HL-60 (cell line): ENCODE results near the gene PTCD1.
A peak's percentile ranks its signal among the peaks of the same experiment; 100 is the strongest.

Experiments
- DNase-seq, 2 experiments: peaks; one replicate each; pipeline ENCODE4 v3.0.0-alpha.2; 2010 to 2020; ENCODE audit warnings: low read depth in 1 of 2, low spot score in 1 of 2
- H3K27ac ChIP-seq: fragments of 250-450 bp; sonication (Bioruptor Pico); replicated peaks from 2 replicates; pipeline ENCODE4 v1.5.1; 2020; ENCODE audit warnings: mild to moderate bottlenecking, moderate library complexity
- H3K27me3 ChIP-seq: fragments of 250-450 bp; sonication (Bioruptor Pico); 2 replicates; pipeline ENCODE4 v1.5.1; 2021; ENCODE audit warnings: mild to moderate bottlenecking, moderate library complexity; ENCODE audit not compliant: insufficient read depth, poor library complexity, severe bottlenecking
- H3K4me3 ChIP-seq: replicated peaks from 2 replicates; pipeline ENCODE4 v1.5.1; 2011; ENCODE audit warnings: mild to moderate bottlenecking, control low read depth, low read length; ENCODE audit not compliant: insufficient read depth
- GABPA ChIP-seq: IDR thresholded peaks from 2 replicates; pipeline ENCODE4 v1.6.1; 2012; ENCODE audit warnings: low read depth
- POLR2AphosphoS5 ChIP-seq: IDR thresholded peaks from 2 replicates; pipeline ENCODE4 v1.6.1; 2012; ENCODE audit warnings: low read depth
- SPI1 ChIP-seq: IDR thresholded peaks from 2 replicates; pipeline ENCODE4 v1.6.1; 2012; ENCODE audit warnings: low read depth, mild to moderate bottlenecking, borderline replicate concordance
- TF ChIP-seq, protein P1 (sequence below): IDR thresholded peaks from one replicate; pipeline ENCODE4 v1.5.1; 2011; ENCODE audit warnings: low read length, control low read depth, inconsistent platforms; ENCODE audit not compliant: insufficient read depth
- TF ChIP-seq, protein P2 (sequence below): IDR thresholded peaks from 2 replicates; pipeline ENCODE4 v1.6.1; 2012; ENCODE audit warnings: low read depth; ENCODE audit not compliant: insufficient replicate concordance

PTCD1 gene

DNA sequence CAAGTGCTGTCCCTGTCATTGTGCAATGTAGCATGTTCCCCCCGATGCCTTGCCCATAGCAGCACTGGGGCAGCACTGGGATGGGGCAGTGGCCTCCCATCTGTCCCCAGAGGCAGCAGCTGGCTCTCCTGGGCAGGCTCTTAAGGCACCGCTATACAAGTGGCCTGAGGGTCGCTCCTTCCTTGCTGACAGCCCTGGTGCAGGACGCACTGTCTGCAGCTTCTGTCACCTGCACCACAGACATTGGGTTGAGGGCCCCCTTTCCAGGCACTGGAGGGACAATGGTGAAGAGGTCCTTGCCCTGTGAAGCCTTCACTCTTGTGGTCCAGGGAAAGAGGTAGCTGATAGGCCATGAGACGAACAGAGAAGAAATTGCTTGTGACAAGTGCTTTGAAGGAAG is 10.7 kb upstream of the PTCD1 start:
- Histone ChIP-seq H3K4me3 (no peak overlapping the region), H3K27ac (no peak overlapping the region), H3K27me3 (no peaks in the 10 kb centered on the region)
- TF ChIP-seq, protein P1, sequence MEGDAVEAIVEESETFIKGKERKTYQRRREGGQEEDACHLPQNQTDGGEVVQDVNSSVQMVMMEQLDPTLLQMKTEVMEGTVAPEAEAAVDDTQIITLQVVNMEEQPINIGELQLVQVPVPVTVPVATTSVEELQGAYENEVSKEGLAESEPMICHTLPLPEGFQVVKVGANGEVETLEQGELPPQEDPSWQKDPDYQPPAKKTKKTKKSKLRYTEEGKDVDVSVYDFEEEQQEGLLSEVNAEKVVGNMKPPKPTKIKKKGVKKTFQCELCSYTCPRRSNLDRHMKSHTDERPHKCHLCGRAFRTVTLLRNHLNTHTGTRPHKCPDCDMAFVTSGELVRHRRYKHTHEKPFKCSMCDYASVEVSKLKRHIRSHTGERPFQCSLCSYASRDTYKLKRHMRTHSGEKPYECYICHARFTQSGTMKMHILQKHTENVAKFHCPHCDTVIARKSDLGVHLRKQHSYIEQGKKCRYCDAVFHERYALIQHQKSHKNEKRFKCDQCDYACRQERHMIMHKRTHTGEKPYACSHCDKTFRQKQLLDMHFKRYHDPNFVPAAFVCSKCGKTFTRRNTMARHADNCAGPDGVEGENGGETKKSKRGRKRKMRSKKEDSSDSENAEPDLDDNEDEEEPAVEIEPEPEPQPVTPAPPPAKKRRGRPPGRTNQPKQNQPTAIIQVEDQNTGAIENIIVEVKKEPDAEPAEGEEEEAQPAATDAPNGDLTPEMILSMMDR, result no peak
- TF ChIP-seq SPI1 (no peak), GABPA (no peak), POLR2AphosphoS5 (no peak)
- TF ChIP-seq, protein P2, sequence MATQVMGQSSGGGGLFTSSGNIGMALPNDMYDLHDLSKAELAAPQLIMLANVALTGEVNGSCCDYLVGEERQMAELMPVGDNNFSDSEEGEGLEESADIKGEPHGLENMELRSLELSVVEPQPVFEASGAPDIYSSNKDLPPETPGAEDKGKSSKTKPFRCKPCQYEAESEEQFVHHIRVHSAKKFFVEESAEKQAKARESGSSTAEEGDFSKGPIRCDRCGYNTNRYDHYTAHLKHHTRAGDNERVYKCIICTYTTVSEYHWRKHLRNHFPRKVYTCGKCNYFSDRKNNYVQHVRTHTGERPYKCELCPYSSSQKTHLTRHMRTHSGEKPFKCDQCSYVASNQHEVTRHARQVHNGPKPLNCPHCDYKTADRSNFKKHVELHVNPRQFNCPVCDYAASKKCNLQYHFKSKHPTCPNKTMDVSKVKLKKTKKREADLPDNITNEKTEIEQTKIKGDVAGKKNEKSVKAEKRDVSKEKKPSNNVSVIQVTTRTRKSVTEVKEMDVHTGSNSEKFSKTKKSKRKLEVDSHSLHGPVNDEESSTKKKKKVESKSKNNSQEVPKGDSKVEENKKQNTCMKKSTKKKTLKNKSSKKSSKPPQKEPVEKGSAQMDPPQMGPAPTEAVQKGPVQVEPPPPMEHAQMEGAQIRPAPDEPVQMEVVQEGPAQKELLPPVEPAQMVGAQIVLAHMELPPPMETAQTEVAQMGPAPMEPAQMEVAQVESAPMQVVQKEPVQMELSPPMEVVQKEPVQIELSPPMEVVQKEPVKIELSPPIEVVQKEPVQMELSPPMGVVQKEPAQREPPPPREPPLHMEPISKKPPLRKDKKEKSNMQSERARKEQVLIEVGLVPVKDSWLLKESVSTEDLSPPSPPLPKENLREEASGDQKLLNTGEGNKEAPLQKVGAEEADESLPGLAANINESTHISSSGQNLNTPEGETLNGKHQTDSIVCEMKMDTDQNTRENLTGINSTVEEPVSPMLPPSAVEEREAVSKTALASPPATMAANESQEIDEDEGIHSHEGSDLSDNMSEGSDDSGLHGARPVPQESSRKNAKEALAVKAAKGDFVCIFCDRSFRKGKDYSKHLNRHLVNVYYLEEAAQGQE, result no peak
- no peak for DNase-seq

DNA sequence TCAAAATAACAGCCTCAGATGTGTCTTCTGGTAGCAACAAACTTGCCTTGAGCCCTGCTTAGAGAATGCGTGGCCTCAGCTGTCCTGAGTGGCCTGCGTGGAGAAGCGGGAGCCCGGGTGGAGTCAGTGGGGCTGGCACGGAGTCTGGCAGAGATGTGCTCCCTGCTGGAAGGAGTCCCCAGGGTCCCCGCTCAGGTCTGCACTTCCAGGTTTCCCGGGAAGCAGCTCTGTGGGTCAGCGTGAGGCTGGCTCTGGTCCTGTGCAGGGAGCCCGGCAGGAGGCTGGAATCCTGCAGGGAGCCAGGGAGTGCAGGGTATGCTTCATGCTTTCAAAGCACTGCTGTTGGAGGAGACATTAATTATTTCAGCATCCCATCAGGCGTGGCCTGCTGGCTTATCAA is 10.3 kb upstream of the PTCD1 start:
- no peak overlapping the region for H3K27ac ChIP-seq
- no peak for TF ChIP-seq POLR2AphosphoS5
- TF ChIP-seq SPI1, result no peak
- TF ChIP-seq, protein P1, result no peak
- TF ChIP-seq GABPA, result no peak
- TF ChIP-seq, protein P2, result no peak
- DNase-seq, result no peak
- H3K4me3 ChIP-seq, result no peak overlapping the region
- H3K27me3 ChIP-seq, result no peaks in the 10 kb centered on the region

DNA sequence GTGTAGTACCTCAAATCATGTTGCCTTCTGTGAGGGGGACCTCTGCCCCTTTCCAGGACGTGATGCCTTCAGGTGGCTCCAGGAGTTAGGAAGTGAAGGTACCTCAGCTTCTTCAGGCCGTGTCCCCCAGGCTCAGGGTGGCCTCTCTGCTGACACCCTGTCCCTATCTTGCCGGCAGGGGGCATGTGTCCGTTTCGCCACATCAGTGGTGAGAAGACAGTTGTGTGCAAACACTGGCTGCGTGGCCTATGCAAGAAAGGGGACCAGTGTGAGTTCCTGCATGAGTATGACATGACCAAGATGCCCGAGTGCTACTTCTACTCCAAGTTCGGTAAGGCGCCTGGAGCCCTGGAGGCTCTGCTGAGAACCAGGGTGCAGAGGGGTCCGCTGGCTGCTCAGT is 9.3 kb upstream of the PTCD1 start:
- Histone ChIP-seq H3K27me3 (no peaks in the 10 kb centered on the region), H3K27ac (no peak overlapping the region), H3K4me3 (no peak overlapping the region)
- DNase-seq, result peak in 1 of 2 experiments; percentile 79
- no peak for TF ChIP-seq SPI1
- TF ChIP-seq, protein P1, result peak; percentile 83

DNA sequence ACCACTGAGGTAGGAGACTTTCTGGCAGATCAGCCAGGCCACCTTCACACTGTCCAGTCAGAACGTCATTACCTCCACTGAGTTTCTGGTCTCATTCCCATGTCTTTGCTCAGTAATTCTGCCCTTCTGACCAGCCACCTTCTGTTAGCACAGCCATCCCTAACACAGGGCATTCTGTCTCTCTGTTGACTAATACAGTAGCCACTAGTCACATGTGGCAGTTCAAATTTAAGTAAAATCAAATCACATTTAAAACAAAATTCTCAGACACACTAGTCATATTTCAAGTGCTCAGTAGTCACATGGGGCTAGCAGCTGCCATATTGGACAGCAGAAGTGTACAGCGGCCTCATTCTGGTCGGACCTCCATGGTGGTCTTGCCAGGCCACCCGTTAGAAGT is 7.5 kb upstream of the PTCD1 start:
- Histone ChIP-seq H3K27me3 (no peaks in the 10 kb centered on the region), H3K4me3 (no peak overlapping the region), H3K27ac (no peak overlapping the region)
- TF ChIP-seq GABPA (no peak), SPI1 (no peak)
- no peak for DNase-seq
